ENCODE measurements around the gene ADARB2. TPM values are rescaled to one million over a fixed set of nuclear protein-coding genes. Genes with fewer than 3 reads are reported as not detected.
"Not testable (repeated sequence)": the region's sequence is repeated elsewhere in the genome, so short reads cannot be mapped to it uniquely, and the experiment has no call there.

Gene ADARB2
- polyA plus RNA-seq, 1 of the 3 experiments (the other 2 are of a cell fraction) = not detected

GRCh38 chr10:1249142-1249920 is 488.0 kb downstream of the ADARB2 start:
- H3K4me3 ChIP-seq (ENCODE audit: low read depth in 2 of 2, low read length in 1 of 2) = no peak overlapping the region
- H3K27me3 ChIP-seq (ENCODE audit: insufficient read depth) = no peaks in the 10 kb centered on the region
- no peak overlapping the region for H3K4me2 ChIP-seq
- H3K27ac ChIP-seq (ENCODE audit: low read depth in 2 of 2, low read length in 1 of 2) = no peak overlapping the region
- H3K9me2 ChIP-seq = no peaks in the 10 kb centered on the region
- H3K9me3 ChIP-seq = no peaks in the 10 kb centered on the region
- WGBS (ENCODE audit: low lambda C conversion rate) = 23% methylated on average over 7 of the region's 7 CpGs
- H3K79me2 ChIP-seq (ENCODE audit: insufficient read depth) = no peaks in the 10 kb centered on the region
- no peak for TF ChIP-seq FOXJ3 (CRISPR knock-in tag; IDR thresholded peaks at IDR 0.05)
- no peak for TF ChIP-seq CHD2 (IDR thresholded peaks at IDR 0.05; ENCODE audit: low read length, partially characterized antibody)
- TF ChIP-seq SIN3A (IDR thresholded peaks at IDR 0.05; ENCODE audit: borderline replicate concordance, low read depth, low read length) = no peak
- no peak for TF ChIP-seq MXI1 (IDR thresholded peaks at IDR 0.05; ENCODE audit: low read depth, low read length)
- TF ChIP-seq REST (IDR thresholded peaks at IDR 0.05; ENCODE audit: low read depth, low read length) = no peak
- TF ChIP-seq JUND (IDR thresholded peaks at IDR 0.05) = no peak
- TF ChIP-seq USF2 (IDR thresholded peaks at IDR 0.05; ENCODE audit: borderline replicate concordance, low read depth, low read length) = no peak
- no peak for TF ChIP-seq TEAD4 (IDR thresholded peaks at IDR 0.05; ENCODE audit: borderline replicate concordance, insufficient read depth)
- no peak for TF ChIP-seq GATA2 (CRISPR knock-in tag; IDR thresholded peaks at IDR 0.05)
- TF ChIP-seq EZH2phosphoT487 (IDR thresholded peaks at IDR 0.05; ENCODE audit: borderline replicate concordance, low read depth) = no peak
- no peak overlapping the region for H3K9ac ChIP-seq
- H3F3A ChIP-seq (replicated peaks; ENCODE audit: insufficient read depth) = no peaks in the 10 kb centered on the region
- H3K4me1 ChIP-seq (ENCODE audit: control insufficient read depth in 1 of 2, insufficient read depth in 2 of 2, low read depth in 1 of 2, low read length in 1 of 2) = peaks cover 0 to 3% of the 10 kb centered on the region in 2 experiments; a peak in 1 of 4 replicates
- no peak for DNase-seq
- CTCF ChIA-PET = no interaction called here
- H3K36me3 ChIP-seq (replicated peaks in 1 of 2; ENCODE audit: control insufficient read depth in 1 of 2, insufficient read depth in 2 of 2, low read length in 1 of 2) = no peaks in the 10 kb centered on the region
- no peak overlapping the region for H2AFZ ChIP-seq (ENCODE audit: low read depth)
- POLR2A ChIA-PET = no interaction called here
- no peaks in the 10 kb centered on the region for H4K20me1 ChIP-seq (ENCODE audit: insufficient read depth)

GRCh38 chr10:1248262-1248630 is 489.1 kb downstream of the ADARB2 start:
- CTCF ChIA-PET; POLR2A ChIA-PET; H3K27ac ChIP-seq (ENCODE audit: low read depth in 2 of 2, low read length in 1 of 2); H3K9me3 ChIP-seq; H3K27me3 ChIP-seq (ENCODE audit: insufficient read depth); H3K4me1 ChIP-seq (ENCODE audit: control insufficient read depth in 1 of 2, insufficient read depth in 2 of 2, low read depth in 1 of 2, low read length in 1 of 2); H3K4me2 ChIP-seq; H3K9ac ChIP-seq; H3K4me3 ChIP-seq (ENCODE audit: low read depth in 2 of 2, low read length in 1 of 2); H2AFZ ChIP-seq (ENCODE audit: low read depth); H3K9me2 ChIP-seq; H3K79me2 ChIP-seq (ENCODE audit: insufficient read depth); H3K36me3 ChIP-seq (replicated peaks in 1 of 2; ENCODE audit: control insufficient read depth in 1 of 2, insufficient read depth in 2 of 2, low read length in 1 of 2); H3F3A ChIP-seq (replicated peaks; ENCODE audit: insufficient read depth); DNase-seq; H4K20me1 ChIP-seq (ENCODE audit: insufficient read depth): not testable (repeated sequence)
- WGBS (ENCODE audit: low lambda C conversion rate) = 34% methylated on average over 11 of the region's 13 CpGs
